H1 (cell line): ENCODE results near the gene CSDE1. TPM values are rescaled to one million over a fixed set of nuclear protein-coding genes. Genes with fewer than 3 reads are reported as not detected.

ENCODE experiments used
- CHD2 ChIP-seq: IDR thresholded peaks from 2 replicates; pipeline ENCODE4 v1.6.1; 2012; ENCODE audit warnings: low read length, improper control_type of control experiment
- JUND ChIP-seq: IDR thresholded peaks from 2 replicates; pipeline ENCODE4 v1.6.1; 2011; ENCODE audit warnings: mild to moderate bottlenecking, improper control_type of control experiment, low read length
- KDM1A ChIP-seq: fragments of 200-600, 300-600 bp; sonication (generic); IDR thresholded peaks from 2 replicates; pipeline ENCODE4 v1.7.1; 2016; ENCODE audit warnings: mild to moderate bottlenecking, low read length, borderline replicate concordance
- SP4 ChIP-seq: IDR thresholded peaks from 2 replicates; pipeline ENCODE4 v1.6.1; 2012; ENCODE audit warnings: low read length, inconsistent platforms
- polyA plus RNA-seq, 7 experiments: library from polyadenylated mRNA; depleted of rRNA in 3 of 7; stranded (reverse) in 5 of 7; unstranded in 2 of 7; fragments of >200 nt in 5 of 7; fragments of 200-250 nt in 2 of 7; gene quantifications; 1 replicate in 5 of 7; 2 replicates in 1 of 7; 4 replicates in 1 of 7; pipeline versions ENCODE4 v1.2.1 to v1.2.3, GENCODE V29; 2011 to 2013; ENCODE audit warnings: missing spikeins in 2 of 7, mixed read lengths in 2 of 7
- small RNA-seq: library from polyadenylated mRNA; stranded (forward); fragments of <200 nt; extraction: miRNeasy Mini kit (QIAGEN cat#:217004); gene quantifications from one replicate; pipeline ENCODE3, GENCODE V24; 2013; ENCODE audit not compliant: insufficient read depth
- total RNA-seq: library from RNA; stranded (reverse); fragmentation: NEBNext Ultra II Directional; extraction: Animal tissue kit (Norgen Biotek cat#: 25700); gene quantifications from 2 replicates; pipeline ENCODE4 v1.2.1, GENCODE V29; 2021
- TF ChIP-seq, protein P1 (sequence below), 3 experiments: IDR thresholded peaks; 1 replicate in 2 of 3; 2 replicates in 1 of 3; pipeline versions ENCODE4 v1.5.1 to v1.6.1; 2011; ENCODE audit warnings: low read length in 3 of 3, mild to moderate bottlenecking in 3 of 3, inconsistent platforms in 2 of 3, low read depth in 1 of 3, moderate library complexity in 1 of 3; ENCODE audit not compliant: insufficient read depth in 1 of 3; ENCODE audit errors: control extremely low read depth in 1 of 3
- TF ChIP-seq, protein P2 (sequence below): IDR thresholded peaks from 2 replicates; pipeline ENCODE4 v1.6.1; 2011; ENCODE audit warnings: low read length, improper control_type of control experiment

The CSDE1 gene
- total and polyA plus RNA-seq, 2 of the 8 experiments (the other 6 are each of a cell fraction or from before 2014, with no cell fraction given), result 149 to 635 TPM

DNA sequence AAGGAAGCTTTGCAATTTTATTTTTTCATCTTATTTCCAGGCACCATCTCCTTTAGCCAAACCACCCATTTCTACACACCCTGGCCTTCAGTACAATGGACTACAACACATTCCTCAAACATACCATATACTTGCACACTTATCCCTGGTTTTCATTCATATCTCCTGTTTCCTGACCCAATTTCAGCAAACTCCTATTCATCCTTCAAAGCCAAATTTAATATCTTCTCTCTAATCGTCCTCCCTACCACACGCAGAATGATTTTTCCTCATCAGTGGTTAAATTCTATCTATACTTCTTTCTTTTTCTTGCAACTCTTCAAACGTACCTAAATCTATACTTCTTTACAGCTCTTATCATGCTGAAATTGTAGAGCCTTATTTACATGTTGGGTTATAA, 90.8 kb downstream of the CSDE1 start (continued):
- TF ChIP-seq, protein P1, sequence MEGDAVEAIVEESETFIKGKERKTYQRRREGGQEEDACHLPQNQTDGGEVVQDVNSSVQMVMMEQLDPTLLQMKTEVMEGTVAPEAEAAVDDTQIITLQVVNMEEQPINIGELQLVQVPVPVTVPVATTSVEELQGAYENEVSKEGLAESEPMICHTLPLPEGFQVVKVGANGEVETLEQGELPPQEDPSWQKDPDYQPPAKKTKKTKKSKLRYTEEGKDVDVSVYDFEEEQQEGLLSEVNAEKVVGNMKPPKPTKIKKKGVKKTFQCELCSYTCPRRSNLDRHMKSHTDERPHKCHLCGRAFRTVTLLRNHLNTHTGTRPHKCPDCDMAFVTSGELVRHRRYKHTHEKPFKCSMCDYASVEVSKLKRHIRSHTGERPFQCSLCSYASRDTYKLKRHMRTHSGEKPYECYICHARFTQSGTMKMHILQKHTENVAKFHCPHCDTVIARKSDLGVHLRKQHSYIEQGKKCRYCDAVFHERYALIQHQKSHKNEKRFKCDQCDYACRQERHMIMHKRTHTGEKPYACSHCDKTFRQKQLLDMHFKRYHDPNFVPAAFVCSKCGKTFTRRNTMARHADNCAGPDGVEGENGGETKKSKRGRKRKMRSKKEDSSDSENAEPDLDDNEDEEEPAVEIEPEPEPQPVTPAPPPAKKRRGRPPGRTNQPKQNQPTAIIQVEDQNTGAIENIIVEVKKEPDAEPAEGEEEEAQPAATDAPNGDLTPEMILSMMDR (IDR thresholded peaks at IDR 0.05; ENCODE audit: control extremely low read depth in 1 of 3, insufficient read depth in 1 of 3, low read depth in 1 of 3, low read length in 3 of 3), result no peak
- TF ChIP-seq SP4 (no peak), KDM1A (no peak), CHD2 (no peak), JUND (no peak)
- TF ChIP-seq, protein P2, sequence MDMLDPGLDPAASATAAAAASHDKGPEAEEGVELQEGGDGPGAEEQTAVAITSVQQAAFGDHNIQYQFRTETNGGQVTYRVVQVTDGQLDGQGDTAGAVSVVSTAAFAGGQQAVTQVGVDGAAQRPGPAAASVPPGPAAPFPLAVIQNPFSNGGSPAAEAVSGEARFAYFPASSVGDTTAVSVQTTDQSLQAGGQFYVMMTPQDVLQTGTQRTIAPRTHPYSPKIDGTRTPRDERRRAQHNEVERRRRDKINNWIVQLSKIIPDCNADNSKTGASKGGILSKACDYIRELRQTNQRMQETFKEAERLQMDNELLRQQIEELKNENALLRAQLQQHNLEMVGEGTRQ, result no peak

Small RNAs within 50 kb of the gene (small RNA-seq; reads per million reads assigned to genes)
- not detected for gene RN7SL432P
- gene RNY1P13, result not detected

Other genes with a start within 250 kb of the CSDE1 start
- gene TRIM33, start 246.8 kb downstream of the CSDE1 start, total RNA-seq, result 50.8 and 52.3 TPM in 2 replicates
- 14.2 and 17.1 TPM in 2 replicates for gene TRIM33, start 246.8 kb downstream of the CSDE1 start, polyA plus RNA-seq (2011; rRNA removed)
- 52.2 and 55.7 TPM in 2 replicates for gene BCAS2, start 176.4 kb downstream of the CSDE1 start, total RNA-seq
- gene BCAS2, start 176.4 kb downstream of the CSDE1 start, polyA plus RNA-seq (2011; rRNA removed), result 11.9 and 18.0 TPM in 2 replicates
- 4.1 and 5.5 TPM in 2 replicates for gene DENND2C, start 87.9 kb downstream of the CSDE1 start, total RNA-seq
- gene DENND2C, start 87.9 kb downstream of the CSDE1 start, polyA plus RNA-seq (2011; rRNA removed), result 0.96 and 1.8 TPM in 2 replicates
- gene AMPD1, start 62.4 kb downstream of the CSDE1 start, total RNA-seq, result not detected in 2 replicates
- not detected in 2 replicates for gene AMPD1, start 62.4 kb downstream of the CSDE1 start, polyA plus RNA-seq (2011; rRNA removed)
- 63.2 and 65.1 TPM in 2 replicates for gene NRAS, start 41.2 kb downstream of the CSDE1 start, total RNA-seq
- 13.8 and 24.5 TPM in 2 replicates for gene NRAS, start 41.2 kb downstream of the CSDE1 start, polyA plus RNA-seq (2011; rRNA removed)
- gene SIKE1, start 22.7 kb upstream of the CSDE1 start, total RNA-seq, result 73.2 and 79.9 TPM in 2 replicates
- 20.5 and 30.3 TPM in 2 replicates for gene SIKE1, start 22.7 kb upstream of the CSDE1 start, polyA plus RNA-seq (2011; rRNA removed)
- gene SYCP1, start 96.9 kb upstream of the CSDE1 start, total RNA-seq, result 0.11 and 0.44 TPM in 2 replicates
- 0.26 TPM in 1 of 2 replicates, not detected in the other for gene SYCP1, start 96.9 kb upstream of the CSDE1 start, polyA plus RNA-seq (2011; rRNA removed)